Measurements from ENCODE around the gene GRID2.

GRCh38 chr4:93436000-93436626, 1132.3 kb downstream of the GRID2 start:
- no peak for TF ChIP-seq CTCF (conservative IDR thresholded peaks at IDR 0.05; ENCODE audit: low read depth, low read length)
- no peak for TF ChIP-seq EZH2phosphoT487 (IDR thresholded peaks at IDR 0.05; ENCODE audit: borderline replicate concordance, low read length)
- TF ChIP-seq EZH2 (IDR thresholded peaks at IDR 0.05; ENCODE audit: low read length, unreplicated experiment), result no peak
